Heart right ventricle (tissue), 16 donors: ENCODE results near the gene ZSCAN25. TPM values are rescaled to one million over a fixed set of nuclear protein-coding genes. Genes with fewer than 3 reads are reported as not detected.

Experiments used
- ATAC-seq, 8 donors: fragments of 200-7000 bp; cut with Tn5 transposase; one replicate each; pipeline ENCODE4 v1.9.1; 2020; ENCODE audit warnings: mild to moderate bottlenecking in 8 of 8, moderate library complexity in 8 of 8, moderate number of reproducible peaks in 1 of 8
- DNase-seq, 2 donors: peaks; one replicate each; pipeline ENCODE4 v3.0.0-alpha.2; 2020
- H3K27ac ChIP-seq, 10 donors: fragments of 200-600 bp; sonication (generic) in 2 of 10; one replicate each; pipeline versions ENCODE4 v1.5.0 to v1.8.0; 2020 to 2022; ENCODE audit warnings: mild to moderate bottlenecking in 3 of 10
- H3K27me3 ChIP-seq, 7 donors: fragments of 200-600 bp; one replicate each; pipeline ENCODE4 v1.8.0; 2021 to 2022; ENCODE audit warnings: mild to moderate bottlenecking in 2 of 7
- H3K36me3 ChIP-seq, 9 donors: fragments of 200-600 bp; sonication (generic) in 1 of 9; one replicate each; pipeline versions ENCODE4 v1.5.0 to v1.8.0; 2020 to 2022; ENCODE audit warnings: mild to moderate bottlenecking in 2 of 9
- H3K4me1 ChIP-seq, 9 donors: fragments of 200-600 bp; sonication (generic) in 1 of 9; one replicate each; pipeline versions ENCODE4 v1.5.0 to v1.8.0; 2020 to 2022; ENCODE audit warnings: mild to moderate bottlenecking in 4 of 9
- H3K4me3 ChIP-seq, 10 donors: fragments of 200-600 bp; sonication (generic) in 2 of 10; one replicate each; pipeline versions ENCODE4 v1.5.0 to v1.8.0; 2020 to 2022; ENCODE audit warnings: mild to moderate bottlenecking in 7 of 10, moderate library complexity in 2 of 10
- H3K9me3 ChIP-seq, 11 donors: fragments of 200-600 bp in 10 of 11; sonication (generic) in 2 of 11; one replicate each; pipeline versions ENCODE4 v1.5.0 to v1.8.0; 2013 to 2022; ENCODE audit warnings: mild to moderate bottlenecking in 2 of 11, control low read depth in 1 of 11, moderate library complexity in 1 of 11
- CTCF ChIP-seq, 9 donors: fragments of 200-600 bp; sonication (generic) in 2 of 9; IDR thresholded peaks; one replicate each; pipeline versions ENCODE4 v1.5.0 to v1.8.0; 2021 to 2022; ENCODE audit warnings: antibody characterized with exemption in 9 of 9, mild to moderate bottlenecking in 5 of 9, moderate library complexity in 1 of 9
- WGBS, 2 donors: extraction: QIAGEN DNeasy Blood & Tissue Kit; methylation state at CpG; one replicate each; pipeline ENCODE4 v1.1.7; 2013; ENCODE audit warnings: inconsistent platforms in 1 of 2; 5-methylcytosine and 5-hydroxymethylcytosine counted together
- intact Hi-C, 10 donors: fragments of 100-400 bp; cut with DNase I; formaldehyde crosslinking; loops; one replicate each; pipeline versions ENCODE4 v1.11.1 to v1.14.2; 2022
- polyA plus RNA-seq, 2 donors: library from polyadenylated mRNA; stranded (reverse); fragments of 200-250 nt; gene quantifications; one replicate each; pipeline ENCODE4 v1.2.3, GENCODE V29; 2013
- total RNA-seq, 10 donors: library from RNA; stranded (reverse); fragmentation: NEBNext Ultra II Directional in 3 of 10; extraction: Animal tissue kit (Norgen Biotek cat#: 25700) in 3 of 10; gene quantifications; one replicate each; pipeline versions ENCODE4 v1.2.1 to v1.2.4, GENCODE V29; 2021 to 2023
- donor health status: Arrhythmogenic right ventricular cardiomyopathy.
- donor health status: ischemic (EF 13 %, LVEDD 7.1; RV severe dilation, severe dysfunction).
- donor health status: healthy with polysubstance abuse.
- donor health status: DM: no; HTN: yes; CAD: no.
- donor health status: DM: no; HTN: no; CAD: no.
- donor health status: ischemic (EF 25% LVEDD 6.9; RV normal size, moderate dysfunction).
- donor health status: ischemic (EF 25% LVEDD 5.7; RV mildly dilated, moderate dysfunction).
- donor health status: healthy.
- donor health status: DM: yes; HTN: yes; CAD: no.
- donor health status: Ischemic cardiomyopathy.
- donor health status: ischemic (EF 35%, LVEDD 5.7; RV mildly dilated, moderate dysfunction).
- donor health status: nonischemic (EF 11% LVEDD 7.7; RV severe dilation, severe dysfunction).
- donor health status: DM: yes; HTN: yes; CAD: no.
- donor health status: PGD.
- donor health status: ischemic (EF 29% LVEDD 5.4; RV normal size, mild dysfunction).
- donor health status: nonischemic (EF 23%, LVEDD 6.1; RV moderate dilation, normal function).

The ZSCAN25 gene
- total and polyA plus RNA-seq, 12 donors = 2.5 to 10.5 (median 7.5) TPM

DNA sequence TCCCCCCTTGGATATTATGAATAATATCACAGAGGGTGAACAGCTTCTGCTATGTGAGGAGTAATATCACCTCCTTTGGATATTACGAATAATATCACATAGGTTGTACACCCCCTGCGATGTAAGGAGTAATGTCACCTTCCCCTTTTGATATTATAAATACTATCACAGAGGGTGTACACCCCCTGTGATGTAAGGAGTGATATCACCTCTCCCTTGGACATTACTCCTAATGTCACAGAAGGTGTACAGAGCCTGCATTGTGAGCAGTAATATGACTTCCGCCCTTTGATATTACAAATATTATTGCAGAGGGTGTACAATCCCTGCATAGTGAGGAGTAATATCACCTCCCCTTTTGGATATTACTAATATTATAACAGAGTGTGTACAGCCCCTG, 27.9 kb upstream of the ZSCAN25 start:
- Histone ChIP-seq H3K4me3 (no peak overlapping the region), H3K36me3 (no peaks in the 10 kb centered on the region), H3K4me1 (no peaks in the 10 kb centered on the region), H3K27ac (no peak overlapping the region), H3K9me3 (no peaks in the 10 kb centered on the region), H3K27me3 (peaks cover 0 to 42% (median 9%) of the 10 kb centered on the region in 7 donors)
- intact Hi-C loops = no loop called here
- no peak for DNase-seq
- no peak for ATAC-seq
- 81 to 84% methylated on average over 3 of the region's 3 CpGs for WGBS, 2 donors
- no peak for TF ChIP-seq CTCF (IDR thresholded peaks at IDR 0.05)

- no peak for TF ChIP-seq CTCF (IDR thresholded peaks at IDR 0.05)
- no peak for DNase-seq
- WGBS, 2 donors = 77 to 82% methylated on average over 7 of the region's 7 CpGs
- Histone ChIP-seq H3K9me3 (no peaks in the 10 kb centered on the region), H3K4me3 (no peak overlapping the region), H3K4me1 (no peaks in the 10 kb centered on the region), H3K27ac (no peak overlapping the region), H3K36me3 (no peaks in the 10 kb centered on the region), H3K27me3 (peaks cover 0 to 7% (median 0%) of the 10 kb centered on the region in 7 donors)
- no peak for ATAC-seq
- intact Hi-C loops = no loop called here
Observed at GRCh38 chr7:99594948-99595745, 21.6 kb upstream of the ZSCAN25 start.

DNA sequence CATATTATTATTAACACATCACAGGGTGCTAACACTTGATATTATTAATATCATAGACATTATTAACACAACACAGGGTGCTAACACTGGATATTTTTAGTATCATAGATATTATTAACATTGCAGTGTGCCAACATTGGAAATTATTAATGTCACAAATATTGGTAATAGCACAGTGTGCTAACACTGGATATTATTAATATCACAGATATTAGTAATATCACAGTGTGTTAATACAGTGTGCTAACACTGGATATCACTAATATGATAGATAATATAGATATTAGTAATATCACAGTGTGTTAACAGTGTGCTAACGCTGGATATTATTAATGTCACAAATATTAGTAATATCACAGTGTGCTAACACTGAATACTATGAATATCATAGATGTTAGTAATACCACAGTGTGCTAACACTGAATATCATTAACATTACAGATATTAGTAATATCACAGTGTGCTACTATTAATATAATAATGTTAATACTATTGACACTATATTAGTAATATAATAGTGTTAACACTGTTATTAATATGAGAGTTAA, 20.3 kb upstream of the ZSCAN25 start:
- intact Hi-C loops = no loop called here

More for the DNA sequence above, 20.3 kb upstream of the ZSCAN25 start:
- no peak for DNase-seq
- TF ChIP-seq CTCF (IDR thresholded peaks at IDR 0.05) = no peak
- Histone ChIP-seq H3K4me1 (no peaks in the 10 kb centered on the region), H3K36me3 (no peaks in the 10 kb centered on the region), H3K4me3 (no peak overlapping the region), H3K27me3 (peaks cover 0 to 7% (median 0%) of the 10 kb centered on the region in 7 donors), H3K9me3 (no peaks in the 10 kb centered on the region), H3K27ac (no peak overlapping the region)
- no peak for ATAC-seq
- 89 to 94% methylated on average over 1 of the region's 1 CpG for WGBS, 2 donors
